Left lung (tissue), 10 donors: Measurements from ENCODE around the gene UNC5CL. TPM values are rescaled to one million over a fixed set of nuclear protein-coding genes. Genes with fewer than 3 reads are reported as not detected.
"Not testable (repeated sequence)": the region's sequence is repeated elsewhere in the genome, so short reads cannot be mapped to it uniquely, and the experiment has no call there.

Experiments
- ATAC-seq: fragments of 200-7000 bp; cut with Tn5 transposase; one replicate; pipeline ENCODE4 v1.9.1; 2020; ENCODE audit warnings: moderate library complexity
- DNase-seq, 4 donors: peaks; one replicate each; pipeline ENCODE4 v3.0.0-alpha.2; 2013 to 2020
- H3K27ac ChIP-seq, 2 donors: fragments of 200-600 bp; sonication (generic) in 1 of 2; one replicate each; pipeline versions ENCODE4 v1.5.0 to v1.8.0; 2020 to 2021
- H3K27me3 ChIP-seq, 2 donors: fragments of 200-600 bp; sonication (generic) in 1 of 2; one replicate each; pipeline versions ENCODE4 v1.5.0 to v1.8.0; 2020 to 2021
- H3K36me3 ChIP-seq, 2 donors: fragments of 200-600 bp; sonication (generic) in 1 of 2; one replicate each; pipeline versions ENCODE4 v1.5.0 to v1.8.0; 2020 to 2021
- H3K4me1 ChIP-seq, 2 donors: fragments of 200-600 bp; one replicate each; pipeline ENCODE4 v1.8.0; 2021
- H3K4me3 ChIP-seq, 2 donors: fragments of 200-600 bp; sonication (generic) in 1 of 2; one replicate each; pipeline versions ENCODE4 v1.5.0 to v1.8.0; 2020 to 2021; ENCODE audit warnings: mild to moderate bottlenecking in 1 of 2
- H3K9me3 ChIP-seq, 2 donors: fragments of 200-600 bp; sonication (generic) in 1 of 2; one replicate each; pipeline versions ENCODE4 v1.5.0 to v1.8.0; 2020 to 2021
- intact Hi-C, 2 donors: fragments of 100-400 bp; cut with DNase I; formaldehyde crosslinking; loops; one replicate each; pipeline versions ENCODE4 v1.11.2 to v1.14.2; 2022
- polyA plus RNA-seq, 6 donors: library from polyadenylated mRNA; unstranded; fragments of 120-200 nt; gene quantifications; one replicate each; pipeline ENCODE4 v1.2.1, GENCODE V29; 2013; ENCODE audit not compliant: insufficient read length in 6 of 6
- total RNA-seq, 2 donors: library from RNA; stranded (reverse); fragmentation: NEBNext Ultra II Directional; extraction: Animal tissue kit (Norgen Biotek cat#: 25700); gene quantifications; one replicate each; pipeline ENCODE4 v1.2.1, GENCODE V29; 2021
- TF ChIP-seq, protein P1 (sequence below), 2 donors: fragments of 200-600 bp; sonication (generic) in 1 of 2; IDR thresholded peaks; one replicate each; pipeline versions ENCODE4 v1.5.0 to v1.8.0; 2021; ENCODE audit warnings: antibody characterized with exemption in 2 of 2
- donor health status: DM: no; HTN: yes; CAD: no.
- donor health status: DM: no; HTN: no; CAD: no.

UNC5CL gene
- total and polyA plus RNA-seq, 8 donors = 2.3 to 11.8 (median 4.8) TPM

DNA sequence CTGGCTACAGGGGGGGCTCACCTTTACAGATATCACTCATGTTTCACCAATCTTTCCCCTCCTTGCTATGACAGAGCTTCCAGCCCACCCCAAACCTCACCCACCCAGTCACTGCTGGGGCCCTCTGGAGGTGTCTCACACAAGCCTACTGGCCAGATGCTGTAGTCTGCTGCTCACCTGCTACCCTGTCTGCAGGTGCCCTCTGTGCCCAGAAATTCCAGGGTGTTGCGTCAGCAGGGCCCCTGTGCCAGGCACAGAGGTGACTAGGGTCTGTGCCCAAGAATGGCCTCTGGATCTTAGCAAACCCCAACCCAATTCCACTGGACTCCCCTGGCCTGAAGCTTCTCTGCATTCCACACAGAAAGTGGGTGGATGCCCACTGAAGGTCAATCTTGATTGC is 21.4 kb downstream of the UNC5CL start:
- Histone ChIP-seq H3K27me3 (no peaks in the 10 kb centered on the region), H3K4me3 (no peak overlapping the region), H3K36me3 (no peaks in the 10 kb centered on the region), H3K9me3 (no peaks in the 10 kb centered on the region), H3K27ac (no peak overlapping the region), H3K4me1 (no peaks in the 10 kb centered on the region)
- intact Hi-C loops = no loop called here
- DNase-seq = no peak
- TF ChIP-seq, protein P1, sequence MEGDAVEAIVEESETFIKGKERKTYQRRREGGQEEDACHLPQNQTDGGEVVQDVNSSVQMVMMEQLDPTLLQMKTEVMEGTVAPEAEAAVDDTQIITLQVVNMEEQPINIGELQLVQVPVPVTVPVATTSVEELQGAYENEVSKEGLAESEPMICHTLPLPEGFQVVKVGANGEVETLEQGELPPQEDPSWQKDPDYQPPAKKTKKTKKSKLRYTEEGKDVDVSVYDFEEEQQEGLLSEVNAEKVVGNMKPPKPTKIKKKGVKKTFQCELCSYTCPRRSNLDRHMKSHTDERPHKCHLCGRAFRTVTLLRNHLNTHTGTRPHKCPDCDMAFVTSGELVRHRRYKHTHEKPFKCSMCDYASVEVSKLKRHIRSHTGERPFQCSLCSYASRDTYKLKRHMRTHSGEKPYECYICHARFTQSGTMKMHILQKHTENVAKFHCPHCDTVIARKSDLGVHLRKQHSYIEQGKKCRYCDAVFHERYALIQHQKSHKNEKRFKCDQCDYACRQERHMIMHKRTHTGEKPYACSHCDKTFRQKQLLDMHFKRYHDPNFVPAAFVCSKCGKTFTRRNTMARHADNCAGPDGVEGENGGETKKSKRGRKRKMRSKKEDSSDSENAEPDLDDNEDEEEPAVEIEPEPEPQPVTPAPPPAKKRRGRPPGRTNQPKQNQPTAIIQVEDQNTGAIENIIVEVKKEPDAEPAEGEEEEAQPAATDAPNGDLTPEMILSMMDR (IDR thresholded peaks at IDR 0.05) = no peak
- no peak for ATAC-seq

DNA sequence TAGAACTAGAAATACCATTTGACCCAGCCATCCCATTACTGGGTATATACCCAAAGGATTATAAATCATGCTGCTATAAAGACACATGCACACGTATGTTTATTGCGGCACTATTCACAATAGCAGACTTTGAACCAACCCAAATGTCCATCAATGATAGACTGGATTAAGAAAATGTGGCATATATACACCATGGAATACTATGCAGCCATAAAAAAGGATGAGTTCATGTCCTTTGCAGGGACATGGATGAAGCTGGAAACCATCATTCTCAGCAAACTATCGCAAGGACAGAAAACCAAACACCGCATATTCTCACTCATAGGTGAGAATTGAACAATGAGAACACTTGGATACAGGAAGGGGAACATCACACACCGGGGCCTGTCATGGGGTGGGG is 23.2 kb downstream of the UNC5CL start:
- H3K27ac ChIP-seq, ATAC-seq, H3K27me3 ChIP-seq, H3K4me3 ChIP-seq, H3K9me3 ChIP-seq, DNase-seq, intact Hi-C loops, H3K4me1 ChIP-seq, H3K36me3 ChIP-seq: not testable (repeated sequence)

DNA sequence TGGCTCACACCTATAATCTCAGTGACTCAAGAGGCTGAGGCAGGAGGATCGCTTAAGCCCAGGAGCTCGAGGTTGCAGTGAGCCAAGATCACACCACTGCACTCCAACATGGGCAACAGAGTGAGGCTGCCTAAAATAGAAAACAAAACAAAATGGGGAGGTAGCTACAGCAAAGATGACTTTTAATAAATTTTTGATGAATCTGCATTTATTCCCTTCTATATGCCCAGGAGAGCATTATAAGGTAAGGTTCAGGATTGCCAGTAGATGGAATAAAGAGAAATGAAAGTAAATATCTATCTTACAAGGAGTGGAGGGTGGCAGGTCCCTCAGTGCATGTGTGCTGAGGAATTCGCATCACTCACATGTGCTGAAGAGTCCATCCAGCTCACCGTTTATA is 24.2 kb downstream of the UNC5CL start:
- H3K9me3 ChIP-seq = no peaks in the 10 kb centered on the region
- no peak overlapping the region for H3K27ac ChIP-seq
- no peak overlapping the region for H3K4me3 ChIP-seq
- intact Hi-C loops = no loop called here
- no peaks in the 10 kb centered on the region for H3K36me3 ChIP-seq
- ATAC-seq (no peak), DNase-seq (no peak)
- no peaks in the 10 kb centered on the region for H3K4me1 ChIP-seq
- H3K27me3 ChIP-seq = no peaks in the 10 kb centered on the region
- TF ChIP-seq, protein P1 (IDR thresholded peaks at IDR 0.05) = no peak

DNA sequence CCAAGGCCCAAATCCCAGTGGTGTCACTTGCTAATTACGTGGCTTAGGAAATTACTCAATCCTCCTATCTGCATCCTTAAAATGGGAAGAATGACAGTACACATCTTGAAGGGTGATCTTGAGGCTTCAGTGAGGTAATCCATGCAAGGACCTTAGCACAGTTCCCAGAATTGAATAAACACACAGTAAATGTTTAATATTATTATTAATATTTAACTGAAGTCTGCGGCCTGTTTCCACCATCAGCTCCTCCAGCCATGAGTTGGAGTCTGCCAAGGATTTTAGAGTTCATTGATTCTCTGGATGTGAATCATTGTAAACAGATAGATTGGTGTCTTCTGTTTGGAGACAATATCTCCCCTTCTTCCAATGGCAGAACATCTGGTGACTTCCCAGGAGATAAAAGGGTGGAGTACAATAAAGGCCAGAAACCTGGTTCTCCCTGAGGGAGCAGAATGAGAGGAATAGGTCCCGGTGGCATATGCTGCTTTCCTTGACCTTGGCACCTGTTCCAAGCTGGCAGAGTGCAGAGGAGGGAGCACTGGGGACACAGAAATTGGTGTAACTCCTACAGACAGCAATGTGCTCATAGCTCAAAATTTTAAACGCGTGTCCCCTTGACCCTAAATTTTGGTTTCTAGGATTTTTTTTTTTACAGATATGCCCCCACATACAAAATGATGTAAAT is 25.4 kb downstream of the UNC5CL start:
- no peak overlapping the region for H3K4me3 ChIP-seq
- H3K27ac ChIP-seq = no peak overlapping the region
- H3K4me1 ChIP-seq = no peaks in the 10 kb centered on the region
- TF ChIP-seq, protein P1 (IDR thresholded peaks at IDR 0.05) = no peak
- ATAC-seq = no peak
- H3K27me3 ChIP-seq = no peaks in the 10 kb centered on the region
- H3K9me3 ChIP-seq = no peaks in the 10 kb centered on the region
- no peaks in the 10 kb centered on the region for H3K36me3 ChIP-seq
- no peak for DNase-seq
- intact Hi-C loops = no loop called here

DNA sequence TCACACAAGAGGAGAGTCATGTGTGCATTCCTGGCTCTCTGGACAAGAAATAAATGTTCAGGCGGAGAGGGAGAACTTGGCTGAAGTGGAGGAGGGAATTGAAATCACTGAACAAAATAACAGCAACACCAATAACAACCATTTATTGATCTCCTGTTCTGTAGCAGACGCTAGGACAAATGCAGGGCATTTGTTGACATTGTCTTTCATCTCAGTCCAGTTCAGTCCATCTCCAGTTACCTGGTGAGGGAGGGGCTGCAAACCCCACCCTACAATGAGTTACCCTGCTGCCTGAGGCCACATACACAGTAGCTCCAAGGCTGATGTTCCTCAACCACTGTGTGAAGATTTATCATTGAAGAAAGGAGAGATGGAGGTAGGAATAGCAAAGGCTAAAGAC is 27.3 kb downstream of the UNC5CL start:
- Histone ChIP-seq H3K27me3 (no peaks in the 10 kb centered on the region), H3K4me1 (no peaks in the 10 kb centered on the region), H3K36me3 (no peaks in the 10 kb centered on the region), H3K9me3 (no peaks in the 10 kb centered on the region), H3K27ac (no peak overlapping the region), H3K4me3 (no peak overlapping the region)
- TF ChIP-seq, protein P1 (IDR thresholded peaks at IDR 0.05) = no peak
- DNase-seq = no peak
- no peak for ATAC-seq
- intact Hi-C loops = no loop called here

DNA sequence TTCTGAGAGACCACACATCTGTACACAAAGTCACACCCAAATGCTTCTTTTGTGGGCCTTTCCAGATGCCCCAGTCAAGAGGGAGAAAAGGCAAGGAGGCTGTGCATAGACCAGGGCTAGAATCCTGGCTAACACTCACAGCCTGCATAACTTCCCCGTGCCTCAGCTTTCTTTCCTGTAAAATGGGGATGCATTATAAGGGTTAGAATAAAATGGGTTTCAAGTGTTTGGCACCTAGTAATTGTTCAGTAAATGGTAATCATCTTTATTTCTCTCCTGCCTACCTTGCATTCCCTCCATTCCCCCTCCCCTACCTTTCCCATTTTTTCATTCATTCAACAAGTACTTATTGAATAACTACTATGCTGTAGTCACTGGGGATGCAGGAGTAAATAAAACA is 29.4 kb downstream of the UNC5CL start:
- TF ChIP-seq, protein P1 (IDR thresholded peaks at IDR 0.05) = no peak
- ATAC-seq = no peak
- intact Hi-C loops = no loop called here
- no peak for DNase-seq
- no peak overlapping the region for H3K27ac ChIP-seq
- H3K9me3 ChIP-seq = no peaks in the 10 kb centered on the region
- no peaks in the 10 kb centered on the region for H3K4me1 ChIP-seq
- H3K4me3 ChIP-seq = no peak overlapping the region
- H3K36me3 ChIP-seq = no peaks in the 10 kb centered on the region
- H3K27me3 ChIP-seq = no peaks in the 10 kb centered on the region
